Stimulated activated naive B cell treated with anti-CD40 and anti-IgM and Interleukin-4, amounts not matched to agents 10 μg/mL and 1 μg/mL and 100 μg/mL, for 72 hours (primary cell): ENCODE measurements around the gene STARD13.
A peak's percentile ranks its signal among the peaks of the same experiment; 100 is the strongest.

ENCODE experiments used
- ATAC-seq, 2 donors: fragments of 150-1000 bp; cut with Tn5 transposase; replicated peaks; 2 replicates each; pipeline ENCODE4 v1.10.0; 2021; ENCODE audit warnings: moderate library complexity in 1 of 2
- DNase-seq: peaks from one replicate; pipeline ENCODE4 v3.0.0; 2021
- H3K27ac Mint-ChIP-seq: one replicate; pipeline ENCODE4 v1.8.0; 2022; ENCODE audit warnings: mild to moderate bottlenecking, mixed read lengths
- H3K27me3 Mint-ChIP-seq, 2 donors: one replicate each; pipeline ENCODE4 v1.8.0; 2022; ENCODE audit warnings: mixed read lengths in 2 of 2
- H3K36me3 Mint-ChIP-seq, 2 donors: one replicate each; pipeline ENCODE4 v1.8.0; 2022; ENCODE audit warnings: mixed read lengths in 2 of 2, mild to moderate bottlenecking in 1 of 2
- H3K4me1 Mint-ChIP-seq, 2 donors: one replicate each; pipeline ENCODE4 v1.8.0; 2022; ENCODE audit warnings: mixed read lengths in 2 of 2, mild to moderate bottlenecking in 1 of 2
- H3K4me3 Mint-ChIP-seq, 2 donors: one replicate each; pipeline ENCODE4 v1.8.0; 2022; ENCODE audit warnings: mild to moderate bottlenecking in 2 of 2, mixed read lengths in 2 of 2, moderate library complexity in 1 of 2
- H3K9me3 Mint-ChIP-seq, 2 donors: one replicate each; pipeline ENCODE4 v1.8.0; 2022; ENCODE audit warnings: mixed read lengths in 2 of 2, mild to moderate bottlenecking in 1 of 2

Gene STARD13

DNA sequence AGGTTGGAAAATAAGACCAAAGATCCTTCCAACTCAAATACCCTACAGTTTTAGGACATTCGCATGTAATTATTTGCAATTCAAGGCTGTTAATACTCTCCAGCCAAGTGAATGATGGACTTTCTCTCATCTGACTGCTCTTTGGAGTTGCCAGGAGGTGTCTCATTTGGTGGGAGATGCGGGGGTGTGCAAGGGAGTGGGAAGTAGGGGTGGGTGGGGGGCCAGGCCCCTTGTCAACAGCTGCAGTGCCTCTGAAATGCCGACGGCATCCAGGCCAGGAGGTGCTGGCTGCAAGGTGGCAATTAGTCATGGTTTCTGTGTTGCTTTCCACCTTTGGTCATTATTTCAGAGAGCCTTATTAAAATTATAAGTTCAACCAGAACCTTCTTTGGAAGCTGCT is 147.8 kb downstream of the STARD13 start:
- no peak overlapping the region for H3K27ac Mint-ChIP-seq
- DNase-seq (no peak), ATAC-seq (no peak)
- H3K4me1 Mint-ChIP-seq: no peaks in the 10 kb centered on the region
- H3K9me3 Mint-ChIP-seq: peaks cover 4 to 6% of the 10 kb centered on the region in 2 donors
- no peak overlapping the region for H3K4me3 Mint-ChIP-seq
- H3K27me3 Mint-ChIP-seq: peaks cover 0 to 3% of the 10 kb centered on the region in 2 donors
- peaks cover 0 to 4% of the 10 kb centered on the region in 2 donors for H3K36me3 Mint-ChIP-seq

- ATAC-seq (peak in 1 of 2 donors; percentile 38), DNase-seq (no peak)
- peaks cover 0 to 4% of the 10 kb centered on the region in 2 donors for H3K36me3 Mint-ChIP-seq
- H3K9me3 Mint-ChIP-seq: peaks cover 4 to 6% of the 10 kb centered on the region in 2 donors
- H3K27ac Mint-ChIP-seq: no peak overlapping the region
- H3K27me3 Mint-ChIP-seq: peaks cover 0 to 3% of the 10 kb centered on the region in 2 donors
- H3K4me1 Mint-ChIP-seq: no peaks in the 10 kb centered on the region
- no peak overlapping the region for H3K4me3 Mint-ChIP-seq
Measured at GRCh38 chr13:33135097-33135496, 150.5 kb downstream of the STARD13 start.

- no peak overlapping the region for H3K4me3 Mint-ChIP-seq
- H3K27me3 Mint-ChIP-seq: peaks cover 0 to 3% of the 10 kb centered on the region in 2 donors
- DNase-seq (no peak), ATAC-seq (no peak)
- H3K36me3 Mint-ChIP-seq: peaks cover 0 to 4% of the 10 kb centered on the region in 2 donors
- H3K4me1 Mint-ChIP-seq: no peaks in the 10 kb centered on the region
- H3K9me3 Mint-ChIP-seq: peaks cover 4 to 6% of the 10 kb centered on the region in 2 donors
- H3K27ac Mint-ChIP-seq: no peak overlapping the region
Measured at GRCh38 chr13:33134213-33134612, 151.3 kb downstream of the STARD13 start.

GRCh38 chr13:33132644-33133440 is 152.7 kb downstream of the STARD13 start:
- Mint-ChIP-seq H3K9me3 (peaks cover 4 to 6% of the 10 kb centered on the region in 2 donors), H3K4me3 (no peak overlapping the region), H3K27ac (no peak overlapping the region), H3K36me3 (peaks cover 0 to 4% of the 10 kb centered on the region in 2 donors), H3K27me3 (peaks cover 0 to 3% of the 10 kb centered on the region in 2 donors), H3K4me1 (no peaks in the 10 kb centered on the region)
- DNase-seq (no peak), ATAC-seq (no peak)

DNA sequence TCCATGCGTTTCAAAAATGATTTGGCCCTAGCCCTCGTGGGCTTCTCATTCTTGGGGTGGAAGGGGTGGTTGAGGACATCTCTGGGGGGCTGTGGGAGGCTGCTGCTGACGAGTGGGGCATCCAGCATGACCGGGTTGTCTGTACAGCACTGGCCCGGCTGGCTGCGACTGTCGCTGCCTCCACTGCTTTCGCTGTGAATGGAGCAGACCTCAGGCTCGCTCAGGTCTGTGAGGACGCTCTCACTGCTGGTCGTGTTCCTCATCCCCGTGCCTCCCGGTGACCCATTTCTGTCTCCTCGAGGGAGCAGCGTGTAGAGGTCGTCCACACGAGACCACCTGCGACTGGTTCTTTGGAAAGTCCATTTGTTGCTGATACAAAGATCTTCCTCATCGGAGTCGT is 155.7 kb downstream of the STARD13 start:
- Mint-ChIP-seq H3K9me3 (no peaks in the 10 kb centered on the region), H3K27ac (no peak overlapping the region), H3K4me1 (no peaks in the 10 kb centered on the region), H3K27me3 (no peaks in the 10 kb centered on the region), H3K4me3 (no peak overlapping the region), H3K36me3 (no peaks in the 10 kb centered on the region)
- no peak for ATAC-seq
- DNase-seq: no peak

DNA sequence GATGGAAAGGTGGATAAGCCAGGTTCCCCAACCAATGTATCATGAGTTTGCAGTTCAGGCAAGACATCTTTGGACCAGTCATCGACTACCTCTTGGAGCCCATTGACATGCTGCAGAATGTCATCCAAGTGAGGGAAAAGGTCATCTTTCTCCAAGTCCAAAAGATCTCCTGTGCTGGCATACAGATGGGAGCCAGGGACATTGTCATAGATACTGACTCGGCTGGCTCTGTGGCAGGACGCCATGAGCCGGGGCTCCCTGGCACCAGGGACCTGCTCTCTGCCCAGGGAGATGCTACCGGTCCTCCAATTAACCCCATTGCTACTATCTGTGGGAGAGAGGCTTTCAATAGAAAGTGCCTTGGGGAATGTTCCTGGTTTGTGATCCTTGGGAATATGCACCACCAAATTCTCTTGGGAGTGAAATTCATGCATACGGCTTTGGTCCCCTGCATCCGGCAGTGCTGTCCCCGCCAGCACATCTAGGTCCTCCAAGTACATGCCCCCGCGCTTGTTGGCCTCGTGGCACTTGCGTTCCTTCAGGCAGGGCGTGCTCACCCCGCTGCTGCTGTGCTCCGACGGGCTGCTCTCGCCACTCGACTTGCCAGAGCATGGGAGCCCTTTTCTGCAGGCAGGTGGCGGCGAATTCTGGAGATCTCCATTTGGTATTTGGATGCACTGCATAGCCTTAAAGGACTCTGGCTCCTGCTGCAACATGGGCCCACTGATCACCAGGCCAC is 156.3 kb downstream of the STARD13 start:
- ATAC-seq (no peak), DNase-seq (no peak)
- Mint-ChIP-seq H3K27ac (no peak overlapping the region), H3K4me3 (no peak overlapping the region), H3K36me3 (no peaks in the 10 kb centered on the region), H3K27me3 (no peaks in the 10 kb centered on the region), H3K9me3 (no peaks in the 10 kb centered on the region), H3K4me1 (no peaks in the 10 kb centered on the region)

DNA sequence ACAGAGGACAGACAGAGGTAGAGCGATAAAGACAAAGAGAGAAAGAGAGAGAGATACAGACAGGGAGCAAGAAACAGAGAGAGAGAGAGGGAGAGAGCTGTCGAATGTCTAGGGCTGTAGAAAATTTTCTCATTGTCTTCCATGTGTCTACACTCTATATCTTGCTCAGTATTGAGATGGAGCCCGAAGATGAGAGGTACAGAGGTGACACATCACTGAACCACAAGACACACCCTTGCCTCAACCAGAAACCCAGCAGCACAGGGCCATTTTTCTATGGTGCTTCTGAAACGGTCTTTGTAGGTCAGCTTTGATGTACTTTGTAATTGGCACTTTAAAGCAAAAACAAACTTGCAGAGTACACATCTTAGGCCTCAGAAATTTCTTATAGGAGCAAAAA is 157.4 kb downstream of the STARD13 start:
- Mint-ChIP-seq H3K36me3 (no peaks in the 10 kb centered on the region), H3K27ac (no peak overlapping the region), H3K4me3 (no peak overlapping the region), H3K9me3 (no peaks in the 10 kb centered on the region), H3K4me1 (peaks cover 0 to 6% of the 10 kb centered on the region in 2 donors), H3K27me3 (no peaks in the 10 kb centered on the region)
- DNase-seq (no peak), ATAC-seq (peak in 1 of 2 donors; percentile 16)

DNA sequence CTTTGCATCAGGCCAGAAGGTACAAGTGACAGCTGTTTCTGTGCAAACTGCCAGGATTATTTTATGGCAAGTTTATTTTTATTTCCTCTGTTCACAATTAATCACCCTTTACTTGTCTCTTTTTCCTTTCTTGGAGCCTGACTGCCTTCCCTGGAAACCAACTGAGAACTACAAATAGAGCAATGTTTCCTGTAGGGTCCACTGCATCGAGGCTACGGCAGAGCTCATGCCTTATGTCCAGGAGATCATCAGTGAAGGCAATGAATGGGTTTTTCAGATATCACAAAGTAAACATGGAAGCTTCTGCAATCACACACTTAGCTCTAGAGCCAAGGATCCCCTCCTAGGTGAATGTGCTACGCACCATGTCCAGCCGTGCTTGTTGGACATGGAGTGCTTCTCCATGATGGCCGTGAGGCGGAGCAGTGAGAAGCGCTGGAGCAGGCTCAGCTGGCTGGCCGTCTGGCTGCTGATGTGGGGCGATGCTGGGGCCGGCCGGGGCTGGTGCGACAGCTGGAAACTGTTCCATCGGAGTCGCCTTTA is 158.5 kb downstream of the STARD13 start:
- Mint-ChIP-seq H3K27ac (no peak overlapping the region), H3K27me3 (no peaks in the 10 kb centered on the region), H3K9me3 (no peaks in the 10 kb centered on the region), H3K4me1 (peaks cover 0 to 6% of the 10 kb centered on the region in 2 donors), H3K36me3 (no peaks in the 10 kb centered on the region), H3K4me3 (no peak overlapping the region)
- DNase-seq (no peak), ATAC-seq (no peak)

- Mint-ChIP-seq H3K36me3 (no peaks in the 10 kb centered on the region), H3K27ac (no peak overlapping the region), H3K4me1 (peaks cover 0 to 6% of the 10 kb centered on the region in 2 donors), H3K4me3 (no peak overlapping the region), H3K9me3 (no peaks in the 10 kb centered on the region), H3K27me3 (no peaks in the 10 kb centered on the region)
- ATAC-seq: no peak
- no peak for DNase-seq
Measured at GRCh38 chr13:33125821-33126570, 159.6 kb downstream of the STARD13 start.

- Mint-ChIP-seq H3K4me1 (peaks cover 0 to 6% of the 10 kb centered on the region in 2 donors), H3K4me3 (no peak overlapping the region), H3K27me3 (no peaks in the 10 kb centered on the region), H3K36me3 (no peaks in the 10 kb centered on the region), H3K9me3 (no peaks in the 10 kb centered on the region), H3K27ac (no peak overlapping the region)
- ATAC-seq (peak; percentile 38 to 39), DNase-seq (no peak)
Measured at GRCh38 chr13:33123066-33123859, 162.3 kb downstream of the STARD13 start.

DNA sequence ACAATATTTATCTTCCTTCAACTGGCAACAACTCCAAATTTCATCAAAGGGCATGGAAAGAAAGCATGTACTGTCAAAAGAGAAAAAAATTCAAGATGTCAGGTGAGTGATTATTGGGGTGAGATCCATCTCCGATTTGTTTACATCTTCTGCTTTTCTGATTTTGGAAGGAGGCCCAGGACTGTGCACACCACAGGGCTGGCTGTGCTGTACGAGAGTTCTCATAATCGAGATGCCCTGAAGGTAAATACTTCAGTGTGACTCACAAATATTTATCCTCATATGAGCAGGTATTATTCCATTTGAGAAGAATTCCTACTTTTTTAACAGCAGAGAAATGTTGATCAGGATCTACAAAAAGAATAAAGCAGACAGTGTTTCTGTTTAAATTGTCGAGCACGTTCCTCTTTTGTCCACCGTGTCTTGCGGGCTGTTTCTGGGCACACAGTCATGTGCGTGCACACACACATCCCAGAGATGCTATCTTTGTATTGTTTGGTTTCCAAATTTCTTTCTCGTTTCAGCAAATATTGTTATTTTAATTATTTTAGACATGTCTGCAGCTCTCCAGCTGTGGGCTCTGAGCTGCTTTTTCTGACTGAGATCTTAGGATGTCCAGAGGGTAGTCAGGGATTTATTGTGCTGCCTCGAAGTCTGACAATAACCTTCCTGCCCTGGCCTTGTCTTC is 165.6 kb downstream of the STARD13 start:
- Mint-ChIP-seq H3K4me3 (no peak overlapping the region), H3K27ac (no peak overlapping the region), H3K9me3 (no peaks in the 10 kb centered on the region), H3K4me1 (peaks cover 0 to 6% of the 10 kb centered on the region in 2 donors), H3K36me3 (no peaks in the 10 kb centered on the region), H3K27me3 (no peaks in the 10 kb centered on the region)
- DNase-seq: no peak
- ATAC-seq: no peak

GRCh38 chr13:33119022-33119781 is 166.4 kb downstream of the STARD13 start:
- Mint-ChIP-seq H3K27me3 (peaks cover 0 to 3% of the 10 kb centered on the region in 2 donors), H3K9me3 (no peaks in the 10 kb centered on the region), H3K4me3 (no peak overlapping the region), H3K36me3 (no peaks in the 10 kb centered on the region), H3K27ac (no peak overlapping the region), H3K4me1 (peaks cover 0 to 6% of the 10 kb centered on the region in 2 donors)
- ATAC-seq: no peak
- no peak for DNase-seq
